HepG2 (cell line): Measurements from ENCODE around the gene SDR42E2. TPM values are rescaled to one million over a fixed set of nuclear protein-coding genes. Genes with fewer than 3 reads are reported as not detected.

Experiments used
- ATAC-seq: fragments of 200-7000 bp; cut with Tn5 transposase; 3 replicates; pipeline ENCODE4 v1.9.1; 2020; ENCODE audit warnings: mild to moderate bottlenecking, moderate library complexity
- BruUV-seq: library from RNA; stranded (reverse); fragments of 400-500 nt; replicated peaks from 2 replicates; lab custom pipeline; 2021; lab: Mats Ljungman, UMichigan
- CTCF ChIA-PET: fragments of 300-600 bp; formaldehyde crosslinking; extraction: SDS; loops from one replicate; lab custom pipeline; 2021; ENCODE audit warnings: low total read pairs, inconsistent platforms, low intra/inter-chr PET ratio; lab: Yijun Ruan, JAX
- POLR2A ChIA-PET: fragments of 350-600 bp; sonication (Branson Sonifier 250); formaldehyde crosslinking; loops from one replicate; lab custom pipeline; 2020; ENCODE audit warnings: antibody characterized with exemption, inconsistent platforms; lab: Yijun Ruan, JAX
- DNase-seq: peaks from one replicate; pipeline ENCODE4 v3.0.0-alpha.2; 2015; ENCODE audit warnings: low spot score
- FAIRE-seq: peaks from 3 replicates; lab custom pipeline; 2011; peaks lifted over from hg19 to GRCh38; lab: Jason Lieb, UNC
- H2AFZ ChIP-seq: one replicate; pipeline ENCODE4 v1.6.1; 2011; ENCODE audit warnings: low read length, inconsistent platforms
- H3K27ac ChIP-seq: fragments of 300-600 bp; 3 replicates; pipeline ENCODE4 v1.8.0; 2011; ENCODE audit warnings: mixed run types, mild to moderate bottlenecking, mixed read lengths, low read length, inconsistent platforms; ENCODE audit not compliant: insufficient read depth; ENCODE audit errors: extremely low read length
- H3K27me3 ChIP-seq, 2 experiments: fragments of 200-600 bp in 1 of 2; 2 replicates in 1 of 2; 3 replicates in 1 of 2; pipeline versions ENCODE4 v1.6.0 to v1.8.0; 2011; ENCODE audit warnings: low read length in 2 of 2, mild to moderate bottlenecking in 2 of 2, moderate library complexity in 2 of 2, inconsistent platforms in 1 of 2; ENCODE audit not compliant: insufficient read depth in 2 of 2, control insufficient read depth in 1 of 2
- H3K36me3 ChIP-seq, 2 experiments: fragments of 200-600 bp in 1 of 2; replicated peaks in 1 of 2; 2 replicates in 1 of 2; 3 replicates in 1 of 2; pipeline versions ENCODE4 v1.5.1 to v1.8.0; 2011; ENCODE audit warnings: low read length in 2 of 2, inconsistent platforms in 1 of 2; ENCODE audit not compliant: insufficient read depth in 2 of 2, control insufficient read depth in 1 of 2
- H3K4me1 ChIP-seq: 2 replicates; pipeline ENCODE4 v1.5.1; 2012; ENCODE audit warnings: low read length, inconsistent platforms; ENCODE audit not compliant: insufficient read depth
- H3K4me2 ChIP-seq: 2 replicates; pipeline ENCODE4 v1.6.0; 2011; ENCODE audit warnings: low read depth, low read length, inconsistent platforms
- H3K4me3 ChIP-seq, 3 experiments: fragments of 200-600 bp in 1 of 3; sonication (generic), shearing (Covaris generic) in 1 of 3; replicated peaks in 1 of 3; 2 replicates each; pipeline ENCODE4 v1.5.1; 2011 to 2016; ENCODE audit warnings: low read length in 3 of 3, inconsistent platforms in 2 of 3, low read depth in 2 of 3, mild to moderate bottlenecking in 2 of 3, control low read depth in 1 of 3, mixed read lengths in 1 of 3; ENCODE audit not compliant: insufficient read depth in 1 of 3
- H3K79me2 ChIP-seq: one replicate; pipeline ENCODE4 v1.6.1; 2011; ENCODE audit warnings: low read length, inconsistent platforms; ENCODE audit not compliant: insufficient read depth
- H3K9ac ChIP-seq: 2 replicates; pipeline ENCODE4 v1.6.0; 2011; ENCODE audit warnings: mild to moderate bottlenecking, low read depth, low read length, inconsistent platforms; ENCODE audit not compliant: insufficient read depth
- H3K9me3 ChIP-seq: 2 replicates; pipeline ENCODE4 v1.5.1; 2012; ENCODE audit warnings: mild to moderate bottlenecking, low read length
- H4K20me1 ChIP-seq: 2 replicates; pipeline ENCODE4 v1.6.0; 2011; ENCODE audit warnings: inconsistent platforms, mild to moderate bottlenecking, low read length, moderate library complexity; ENCODE audit not compliant: insufficient read depth
- CCDC6 ChIP-seq: sonication (generic); formaldehyde crosslinking; IDR thresholded peaks from 2 replicates; pipeline ENCODE4 v1.8.1; 2022; ENCODE audit warnings: mild to moderate bottlenecking, missing genetic modification reagents, moderate library complexity
- MIXL1 ChIP-seq: IDR thresholded peaks from 2 replicates; pipeline ENCODE4 v1.6.1; 2016
- NCOA1 ChIP-seq: sonication (generic); formaldehyde crosslinking; IDR thresholded peaks from 2 replicates; pipeline ENCODE4 v1.9.0; 2021; ENCODE audit warnings: missing genetic modification reagents
- NCOA2 ChIP-seq: sonication (generic); formaldehyde crosslinking; IDR thresholded peaks from 2 replicates; pipeline ENCODE4 v1.8.0; 2022; ENCODE audit warnings: inconsistent platforms
- NONO ChIP-seq, 2 experiments: fragments of 450-650 bp in 1 of 2; sonication (generic) in 1 of 2; formaldehyde crosslinking in 1 of 2; IDR thresholded peaks in 1 of 2; conservative IDR thresholded peaks in 1 of 2; 2 replicates each; pipeline versions ENCODE4 v1.6.1 to v1.8.0; 2017 to 2022; ENCODE audit warnings: mild to moderate bottlenecking in 1 of 2, missing genetic modification reagents in 1 of 2, moderate library complexity in 1 of 2
- SIX1 ChIP-seq: sonication (generic); formaldehyde crosslinking; IDR thresholded peaks from 2 replicates; pipeline ENCODE4 v1.4.0; 2020; ENCODE audit warnings: missing genetic modification reagents, borderline replicate concordance
- ZBTB42 ChIP-seq: sonication (generic); formaldehyde crosslinking; IDR thresholded peaks from 2 replicates; pipeline ENCODE4 v1.5.0; 2020; ENCODE audit warnings: mild to moderate bottlenecking, missing genetic modification reagents
- ZSCAN21 ChIP-seq: sonication (generic); formaldehyde crosslinking; IDR thresholded peaks from 2 replicates; pipeline ENCODE4 v1.8.0; 2022; ENCODE audit warnings: mild to moderate bottlenecking, missing genetic modification reagents, moderate library complexity, borderline replicate concordance
- ZSCAN9 ChIP-seq: IDR thresholded peaks from 2 replicates; pipeline ENCODE4 v1.6.1; 2016; ENCODE audit warnings: borderline replicate concordance
- WGBS: methylation state at CpG from one replicate; pipeline ENCODE4 v1.1.6; 2017; ENCODE audit warnings: low lambda C conversion rate; 5-methylcytosine and 5-hydroxymethylcytosine counted together
- in situ Hi-C: cut with HindIII; loops from 2 replicates; pipeline ENCODE4 v1.10.0; 2017; ENCODE audit warnings: low pct_unique_long_range_greater_than_20kb; ENCODE audit not compliant: extremely low pct_ligation_motif_present
- intact Hi-C: fragments of 100-400 bp; cut with micrococcal nuclease; formaldehyde crosslinking; loops from one replicate; pipeline ENCODE4 v1.10.0; 2022; ENCODE audit not compliant: unreplicated experiment
- polyA plus RNA-seq, 8 experiments: library from polyadenylated mRNA; depleted of rRNA in 3 of 8; stranded (reverse) in 7 of 8; unstranded in 1 of 8; fragments of >200 nt; fragmentation: Illumina TruSeq in 4 of 8; extraction: Trizol in 4 of 8; gene quantifications; 2 replicates each; pipeline versions ENCODE4 v1.2.1 to v1.2.3, GENCODE V29; 2011 to 2016; ENCODE audit warnings: low read depth in 4 of 8, missing spikeins in 1 of 8, mixed read lengths in 1 of 8; ENCODE audit not compliant: insufficient read depth in 1 of 8
- total RNA-seq, 5 experiments: library from RNA; depleted of rRNA; stranded (reverse); fragments of >200 nt; fragmentation: Illumina TruSeq; extraction: Trizol; gene quantifications; 2 replicates each; pipeline ENCODE4 v1.2.3, GENCODE V29; 2016; ENCODE audit warnings: low read depth in 1 of 5
- TF ChIP-seq, protein P1 (sequence below): sonication (generic); formaldehyde crosslinking; IDR thresholded peaks from 2 replicates; pipeline ENCODE4 v1.8.1; 2023; ENCODE audit warnings: missing genetic modification reagents, mild to moderate bottlenecking, borderline replicate concordance
- TF ChIP-seq, protein P2 (sequence below): sonication (generic); formaldehyde crosslinking; IDR thresholded peaks from 2 replicates; pipeline ENCODE4 v1.4.0; 2020; ENCODE audit warnings: missing genetic modification reagents
- TF ChIP-seq, protein P3 (sequence below): IDR thresholded peaks from 2 replicates; pipeline ENCODE4 v1.6.1; 2016; ENCODE audit warnings: missing compliant biosample characterization, missing genetic modification reagents, borderline replicate concordance
- TF ChIP-seq, protein P4 (sequence below): sonication (generic); formaldehyde crosslinking; IDR thresholded peaks from 2 replicates; pipeline ENCODE4 v1.4.0; 2020; ENCODE audit warnings: missing genetic modification reagents
- TF ChIP-seq, protein P5 (sequence below): sonication (generic); formaldehyde crosslinking; IDR thresholded peaks from 2 replicates; pipeline ENCODE4 v1.4.0; 2020; ENCODE audit warnings: missing genetic modification reagents

The SDR42E2 gene
- total and polyA plus RNA-seq, 2 of the 13 experiments (the other 11 are each of a cell fraction or from before 2014, with no cell fraction given) = 0.05 to 0.11 TPM

DNA sequence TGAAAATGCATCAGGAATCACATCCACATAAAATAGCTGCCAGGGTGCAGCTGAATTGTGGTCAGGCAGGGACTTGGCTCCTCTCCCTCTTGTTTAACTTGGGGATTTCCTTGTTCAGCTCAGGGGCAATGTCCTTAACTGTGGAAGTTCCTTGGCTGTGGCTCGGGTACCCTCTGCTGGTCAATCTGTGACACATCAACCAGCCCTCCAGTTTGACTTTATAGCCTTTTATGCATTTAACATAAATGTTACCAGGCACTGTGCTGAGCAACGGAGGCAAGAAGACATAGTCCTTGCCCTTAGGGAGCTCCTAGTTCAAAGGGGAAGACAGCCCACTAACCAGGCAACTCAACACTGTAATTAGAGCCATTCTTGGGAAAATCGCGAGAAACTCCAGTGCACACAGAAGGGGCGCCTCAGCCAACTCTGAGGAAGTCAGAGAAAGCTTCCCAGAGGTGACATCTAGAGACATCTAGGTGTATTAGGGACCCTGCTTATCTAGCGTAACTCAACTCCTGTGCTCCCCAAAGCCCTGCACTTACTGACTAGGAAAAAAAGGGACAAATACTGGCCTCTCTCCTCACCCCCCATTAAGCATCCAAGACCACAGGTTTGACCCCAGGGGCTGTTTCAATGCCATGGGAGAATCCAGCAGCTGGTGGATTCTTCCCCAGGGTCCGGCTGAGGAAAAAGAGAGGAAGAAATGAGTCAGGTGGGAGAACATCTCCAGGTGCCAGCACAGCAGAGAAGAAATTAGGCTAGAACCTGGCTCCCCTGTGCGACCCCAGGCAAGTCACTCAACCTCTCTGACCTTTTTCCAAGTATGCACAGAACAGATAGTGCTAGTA is 26.5 kb downstream of the SDR42E2 start (continued):
- TF ChIP-seq NONO (IDR thresholded peaks at IDR 0.05) (no peak), NONO (CRISPR knock-in tag; conservative IDR thresholded peaks at IDR 0.05) (no peak), CCDC6 (CRISPR knock-in tag) (no peak)
- TF ChIP-seq, all 625 proteins: peak for 151

DNA sequence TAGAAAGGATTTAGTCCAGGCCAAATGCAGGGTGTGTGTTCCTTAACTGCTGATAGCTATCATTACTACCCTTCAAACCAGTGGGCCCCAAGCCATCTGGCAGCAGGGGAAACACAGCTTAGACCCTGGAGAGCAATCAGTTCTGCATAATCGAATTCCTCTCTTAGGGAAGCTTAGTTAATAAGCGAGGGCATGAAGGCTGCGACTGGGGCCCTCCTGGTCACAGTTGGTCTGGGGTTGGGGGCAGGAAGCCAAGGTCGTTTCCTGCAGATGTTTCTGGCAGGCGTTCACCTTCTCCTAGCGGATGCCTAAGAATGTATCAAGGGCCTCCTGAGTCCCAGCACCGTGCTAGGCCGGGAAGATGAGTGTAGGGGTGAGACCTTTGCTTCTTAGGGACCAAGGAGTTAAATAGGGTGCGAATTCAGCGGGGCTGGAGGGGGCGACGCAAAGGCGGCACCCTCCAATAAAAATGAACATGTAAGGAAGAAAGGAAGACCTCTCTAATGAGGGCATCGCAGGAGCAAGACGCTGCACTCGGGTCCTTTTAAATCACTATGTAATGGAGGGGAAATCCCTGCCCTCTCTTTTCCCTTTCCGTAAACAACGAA is 27.3 kb downstream of the SDR42E2 start:
- no peaks in the 10 kb centered on the region; a peak in 2 of 5 replicates for H3K27me3 ChIP-seq
- H3K9me3 ChIP-seq = no peaks in the 10 kb centered on the region
- in situ Hi-C loops = loop anchor here (5.0 kb wide), 2 partner anchors 67 to 192 kb away; no protein-coding TSS in a partner anchor
- no peak for ATAC-seq
- peak overlapping the region; percentile 99 for H3K4me2 ChIP-seq
- peak overlapping the region; percentile 78 to 96 (median 90) for H3K4me3 ChIP-seq
- no peak for DNase-seq
- no peaks in the 10 kb centered on the region for H4K20me1 ChIP-seq
- WGBS = 1% methylated on average over 18 of the region's 18 CpGs
- FAIRE-seq = no peak
- no peak overlapping the region for H2AFZ ChIP-seq
- no peaks in the 10 kb centered on the region; a peak in 1 of 5 replicates for H3K36me3 ChIP-seq
- peaks cover 53% of the 10 kb centered on the region for H3K4me1 ChIP-seq
- H3K27ac ChIP-seq = peak overlapping the region; percentile 68
- no peaks in the 10 kb centered on the region for H3K79me2 ChIP-seq
- H3K9ac ChIP-seq = peak overlapping the region; percentile 74
- BruUV-seq = TSS peak; percentile 51
- intact Hi-C loops = loop anchor here (1.0 kb wide), 1 partner anchor 108 kb away; the partner anchor contains the start of gene POLR3E
- ChIA-PET POLR2A (interaction anchor here (1.4 to 7.3 kb wide), 4 partner anchors 109 to 236 kb away, joined by 5 to 68 read pairs (median 14); partner anchors contain the start of genes MOSMO, POLR3E and UQCRC2), CTCF (interaction anchor here (1.0 to 2.8 kb wide), 2 partner anchors 91 to 188 kb away, joined by 4 to 33 read pairs; partner anchors contain the start of gene PDZD9)
- TF ChIP-seq ZSCAN21 (peak; percentile 19; the same call in 1 of the 2 replicates), SIX1 (CRISPR knock-in tag) (no peak; the same call in 1 of the 2 replicates), ZSCAN9 (CRISPR knock-in tag) (no peak), ZBTB42 (CRISPR knock-in tag) (peak; percentile 30; the same call in 1 of the 2 replicates), MIXL1 (CRISPR knock-in tag) (0 out of 2 replicates have a peak, but pooled peaks have one; percentile 16), NCOA2 (CRISPR knock-in tag) (peak; percentile 14; the same call in 1 of the 2 replicates), NCOA1 (peak; percentile 93; the same call in 1 of the 2 replicates)
- TF ChIP-seq, protein P1, sequence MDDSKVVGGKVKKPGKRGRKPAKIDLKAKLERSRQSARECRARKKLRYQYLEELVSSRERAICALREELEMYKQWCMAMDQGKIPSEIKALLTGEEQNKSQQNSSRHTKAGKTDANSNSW (CRISPR knock-in tag) = peak; percentile 20; the same call in 1 of the 2 replicates
- TF ChIP-seq, protein P2, sequence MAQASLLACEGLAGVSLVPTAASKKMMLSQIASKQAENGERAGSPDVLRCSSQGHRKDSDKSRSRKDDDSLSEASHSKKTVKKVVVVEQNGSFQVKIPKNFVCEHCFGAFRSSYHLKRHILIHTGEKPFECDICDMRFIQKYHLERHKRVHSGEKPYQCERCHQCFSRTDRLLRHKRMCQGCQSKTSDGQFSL = 0 out of 2 replicates have a peak, but pooled peaks have one; percentile 12
- TF ChIP-seq, protein P3, sequence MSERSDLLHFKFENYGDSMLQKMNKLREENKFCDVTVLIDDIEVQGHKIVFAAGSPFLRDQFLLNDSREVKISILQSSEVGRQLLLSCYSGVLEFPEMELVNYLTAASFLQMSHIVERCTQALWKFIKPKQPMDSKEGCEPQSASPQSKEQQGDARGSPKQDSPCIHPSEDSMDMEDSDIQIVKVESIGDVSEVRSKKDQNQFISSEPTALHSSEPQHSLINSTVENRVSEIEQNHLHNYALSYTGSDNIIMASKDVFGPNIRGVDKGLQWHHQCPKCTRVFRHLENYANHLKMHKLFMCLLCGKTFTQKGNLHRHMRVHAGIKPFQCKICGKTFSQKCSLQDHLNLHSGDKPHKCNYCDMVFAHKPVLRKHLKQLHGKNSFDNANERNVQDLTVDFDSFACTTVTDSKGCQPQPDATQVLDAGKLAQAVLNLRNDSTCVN = peak; percentile 18; the same call in 1 of the 2 replicates
- TF ChIP-seq, protein P4, sequence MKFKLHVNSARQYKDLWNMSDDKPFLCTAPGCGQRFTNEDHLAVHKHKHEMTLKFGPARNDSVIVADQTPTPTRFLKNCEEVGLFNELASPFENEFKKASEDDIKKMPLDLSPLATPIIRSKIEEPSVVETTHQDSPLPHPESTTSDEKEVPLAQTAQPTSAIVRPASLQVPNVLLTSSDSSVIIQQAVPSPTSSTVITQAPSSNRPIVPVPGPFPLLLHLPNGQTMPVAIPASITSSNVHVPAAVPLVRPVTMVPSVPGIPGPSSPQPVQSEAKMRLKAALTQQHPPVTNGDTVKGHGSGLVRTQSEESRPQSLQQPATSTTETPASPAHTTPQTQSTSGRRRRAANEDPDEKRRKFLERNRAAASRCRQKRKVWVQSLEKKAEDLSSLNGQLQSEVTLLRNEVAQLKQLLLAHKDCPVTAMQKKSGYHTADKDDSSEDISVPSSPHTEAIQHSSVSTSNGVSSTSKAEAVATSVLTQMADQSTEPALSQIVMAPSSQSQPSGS (CRISPR knock-in tag) = no peak
- TF ChIP-seq, protein P5, sequence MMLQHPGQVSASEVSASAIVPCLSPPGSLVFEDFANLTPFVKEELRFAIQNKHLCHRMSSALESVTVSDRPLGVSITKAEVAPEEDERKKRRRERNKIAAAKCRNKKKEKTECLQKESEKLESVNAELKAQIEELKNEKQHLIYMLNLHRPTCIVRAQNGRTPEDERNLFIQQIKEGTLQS (CRISPR knock-in tag) = peak; percentile 34; the same call in 1 of the 2 replicates
